GM21786 (cell line): ENCODE results near the gene RANBP3.
"Not testable (repeated sequence)": the region's sequence is repeated elsewhere in the genome, so short reads cannot be mapped to it uniquely, and the experiment has no call there.

Source experiments
- ATAC-seq: cut with Tn5 transposase; IDR thresholded peaks from one replicate; pipeline ENCODE4 v1.9.1; 2021; ENCODE audit not compliant: unreplicated experiment

The RANBP3 gene

GRCh38 chr19:5966941-5967340, 11.0 kb downstream of the RANBP3 start:
- ATAC-seq = no peak

DNA sequence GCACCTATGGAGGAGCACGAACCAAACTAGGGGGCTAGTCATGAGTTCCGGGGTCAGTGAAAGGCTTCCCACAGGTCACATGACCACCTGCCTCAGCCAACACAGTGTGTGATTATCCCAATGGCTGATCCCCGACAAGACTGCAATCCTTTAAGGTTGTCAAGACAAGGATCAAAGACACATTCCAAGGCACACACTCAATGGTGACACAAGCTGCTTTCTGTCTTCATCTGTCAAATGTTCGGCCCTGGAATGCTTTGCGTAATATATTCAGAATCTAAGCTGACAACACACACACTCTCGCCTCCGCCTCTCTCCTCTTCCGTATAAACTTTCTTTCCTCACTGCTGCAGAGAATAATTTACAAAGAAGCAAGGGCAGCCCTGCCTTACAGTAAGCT, 11.7 kb downstream of the RANBP3 start:
- no peak for ATAC-seq

GRCh38 chr19:5964816-5965565, 12.9 kb downstream of the RANBP3 start:
- ATAC-seq = no peak

- no peak for ATAC-seq
These were observed 14.1 kb downstream of the RANBP3 start for GRCh38 chr19:5963855-5964254.

DNA sequence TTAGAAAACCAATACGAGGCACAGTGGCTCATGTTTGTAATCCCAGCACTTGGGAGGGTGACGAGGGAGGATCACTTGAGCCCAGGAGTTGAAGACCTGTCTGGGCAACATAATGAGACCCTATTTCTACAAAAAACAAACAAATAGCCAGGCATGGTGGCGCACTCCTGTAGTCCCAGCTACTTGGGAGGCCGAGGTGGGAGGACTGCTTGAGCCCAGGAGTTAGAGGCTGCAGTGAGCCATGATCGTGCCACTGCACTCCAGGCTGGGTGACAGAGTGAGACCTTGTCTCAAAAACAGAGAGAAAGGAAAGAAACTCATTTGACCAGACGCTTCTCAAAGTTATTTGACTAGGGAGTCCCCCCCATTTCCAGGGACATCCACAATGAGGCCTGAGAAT, 14.7 kb downstream of the RANBP3 start:
- not testable (repeated sequence) for ATAC-seq

DNA sequence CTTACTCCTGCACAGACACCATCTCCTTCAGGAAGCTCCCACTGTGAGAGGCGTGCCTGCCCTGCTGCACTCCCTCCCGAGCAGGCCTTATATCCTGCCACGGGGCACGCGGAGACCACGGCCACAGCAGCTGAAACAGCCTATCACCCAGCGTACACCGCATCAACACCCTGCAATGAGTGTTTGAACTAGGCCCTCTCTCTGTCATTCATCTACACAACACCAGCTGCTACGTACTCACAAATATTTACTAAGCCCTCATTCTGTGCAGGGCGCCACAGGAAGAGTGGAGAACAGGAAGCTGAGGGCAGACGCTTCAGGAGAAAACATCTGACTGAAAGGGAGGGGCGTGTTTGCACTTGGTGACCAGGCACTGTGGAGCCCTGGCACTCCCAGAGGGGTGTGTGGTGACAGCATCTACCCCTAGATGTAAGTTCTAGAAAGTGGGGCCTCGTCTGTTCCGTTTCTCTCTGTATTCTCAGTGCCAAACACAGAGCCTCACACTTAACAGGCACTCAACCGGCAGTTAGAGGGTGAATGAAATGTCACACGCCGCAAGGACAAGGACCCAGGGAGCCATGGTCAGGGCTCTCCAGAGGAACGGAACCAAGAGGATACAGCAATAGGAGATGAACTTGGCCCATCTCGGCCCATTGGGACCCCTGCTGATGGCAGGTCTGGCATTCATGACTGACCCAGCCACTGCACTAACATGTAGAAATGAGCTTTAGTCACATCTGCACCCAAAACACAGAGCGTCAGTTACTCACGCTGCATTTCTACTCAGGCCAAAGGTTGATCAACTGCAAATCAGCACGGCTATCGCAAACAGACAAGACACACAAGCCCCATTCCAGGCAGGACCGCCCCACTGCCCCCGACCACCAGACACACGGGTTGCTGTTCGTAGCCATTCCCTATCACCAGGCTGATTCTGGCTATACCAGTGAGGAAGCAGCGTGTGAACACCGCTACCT, 15.7 kb downstream of the RANBP3 start:
- no peak for ATAC-seq

DNA sequence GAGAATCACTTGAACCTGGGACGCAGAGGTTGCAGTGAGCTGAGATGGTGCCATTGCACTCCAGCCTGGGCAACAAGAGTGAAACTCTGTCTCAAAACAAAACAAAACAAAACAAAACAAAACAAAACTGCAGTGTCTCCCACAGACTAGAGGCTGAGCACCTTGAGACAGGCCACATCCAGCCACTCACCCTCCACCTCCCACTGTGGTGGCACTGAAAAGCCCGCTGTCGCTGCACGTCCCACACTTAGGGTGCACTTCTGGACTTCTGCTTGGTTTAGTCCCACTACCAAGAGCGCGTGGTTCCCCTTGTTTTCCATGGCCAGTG, 16.3 kb downstream of the RANBP3 start:
- ATAC-seq = not testable (repeated sequence)

GRCh38 chr19:5960005-5961001, 17.6 kb downstream of the RANBP3 start:
- ATAC-seq = no peak

GRCh38 chr19:5959260-5960004, 18.5 kb downstream of the RANBP3 start:
- no peak for ATAC-seq

DNA sequence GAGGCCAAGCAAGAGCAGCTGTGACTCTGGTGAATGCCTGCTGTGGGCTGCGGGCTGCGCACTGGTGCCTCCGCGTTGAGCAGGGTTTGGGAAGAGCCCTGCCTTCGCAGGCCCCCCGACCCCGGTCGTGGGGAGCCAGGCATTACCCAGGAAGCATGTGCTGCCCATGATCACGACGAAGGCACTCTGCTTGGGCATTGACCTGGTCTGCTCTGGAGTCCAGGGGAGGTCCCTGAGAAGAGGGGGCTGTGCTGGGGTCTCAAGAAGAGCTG, 19.2 kb downstream of the RANBP3 start:
- no peak for ATAC-seq

DNA sequence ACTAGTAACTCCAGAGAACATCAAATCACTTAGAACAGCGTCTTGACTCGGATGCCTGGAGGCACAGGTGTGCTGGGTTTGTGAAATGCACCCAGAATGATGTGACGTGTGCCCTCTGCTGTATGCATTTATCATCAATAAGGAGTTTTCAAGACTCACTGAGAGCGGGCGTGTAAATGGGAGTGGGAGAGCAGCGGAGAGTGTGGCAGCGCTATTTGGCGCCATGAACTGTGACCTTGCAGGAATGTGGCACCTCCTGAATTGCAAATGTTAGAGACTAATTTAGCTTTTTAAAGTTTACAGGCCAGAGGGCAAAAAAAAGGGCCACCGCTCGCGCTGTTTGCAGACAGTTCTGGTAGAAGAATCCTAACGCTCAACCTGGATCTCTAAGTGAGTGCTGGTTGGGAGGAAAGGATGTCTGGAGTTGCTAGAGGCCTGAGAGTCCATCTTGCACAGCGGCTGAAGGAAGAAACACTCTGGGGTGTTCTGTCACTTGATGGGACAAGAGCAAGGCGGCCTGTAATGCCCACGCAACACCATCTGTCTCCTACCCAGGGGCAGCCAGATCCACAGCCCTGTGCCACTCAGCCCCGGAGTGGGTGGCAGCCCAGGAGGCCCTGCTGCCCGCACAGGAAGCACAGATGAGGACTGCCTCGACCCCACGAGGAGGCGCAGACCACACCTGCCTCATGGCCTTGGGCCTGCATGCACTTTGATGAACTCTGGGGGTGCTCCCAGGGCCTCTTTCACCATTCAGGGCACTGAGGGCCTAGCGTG, 19.7 kb downstream of the RANBP3 start:
- ATAC-seq = no peak

GRCh38 chr19:5957170-5957569, 20.8 kb downstream of the RANBP3 start:
- no peak for ATAC-seq

DNA sequence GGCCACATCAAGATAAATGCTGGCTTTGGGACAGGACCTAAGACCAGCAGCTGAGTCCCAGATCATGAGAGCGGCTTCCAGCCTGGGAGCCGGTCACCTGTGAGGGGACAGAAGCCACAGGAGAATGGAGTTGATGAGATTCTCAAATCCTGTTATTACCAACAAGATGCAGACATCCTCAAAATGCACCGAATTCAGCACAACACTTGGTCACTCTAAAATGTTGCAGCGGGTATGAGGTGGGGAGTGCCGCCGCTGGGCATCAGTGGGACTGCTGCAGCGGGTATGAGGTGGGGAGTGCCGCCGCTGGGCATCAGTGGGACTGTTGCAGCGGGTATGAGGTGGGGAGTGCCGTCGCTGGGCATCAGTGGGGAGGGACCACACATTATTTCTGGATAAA, 21.2 kb downstream of the RANBP3 start:
- ATAC-seq = no peak

DNA sequence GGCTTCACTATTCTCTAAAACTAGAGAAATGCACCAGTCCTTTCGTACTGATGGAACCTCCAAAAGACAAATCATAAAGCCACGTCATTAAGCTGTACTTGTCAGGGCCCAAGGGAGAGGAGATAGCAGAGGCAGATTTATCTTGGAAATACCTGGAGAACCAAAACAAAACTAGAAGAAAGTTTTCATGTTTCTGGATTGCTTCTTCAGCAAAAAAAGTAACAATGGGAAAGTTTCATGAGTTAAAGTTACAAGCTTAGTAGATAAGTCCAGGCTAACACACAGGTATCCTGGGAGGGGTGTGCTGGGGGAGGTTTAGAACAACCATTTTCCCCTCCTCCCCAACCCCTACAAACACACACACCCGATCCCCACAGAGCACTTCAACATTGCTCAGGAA, 21.6 kb downstream of the RANBP3 start:
- no peak for ATAC-seq

GRCh38 chr19:5955636-5955935, 22.4 kb downstream of the RANBP3 start:
- ATAC-seq = no peak

- ATAC-seq = no peak
These were observed 23.6 kb downstream of the RANBP3 start for GRCh38 chr19:5954293-5954692.

- no peak for ATAC-seq
These were observed 24.2 kb downstream of the RANBP3 start for GRCh38 chr19:5953680-5954213.

GRCh38 chr19:5953030-5953589, 24.8 kb downstream of the RANBP3 start:
- no peak for ATAC-seq
